ENCODE results near the gene CLCN5.

Gene CLCN5

DNA sequence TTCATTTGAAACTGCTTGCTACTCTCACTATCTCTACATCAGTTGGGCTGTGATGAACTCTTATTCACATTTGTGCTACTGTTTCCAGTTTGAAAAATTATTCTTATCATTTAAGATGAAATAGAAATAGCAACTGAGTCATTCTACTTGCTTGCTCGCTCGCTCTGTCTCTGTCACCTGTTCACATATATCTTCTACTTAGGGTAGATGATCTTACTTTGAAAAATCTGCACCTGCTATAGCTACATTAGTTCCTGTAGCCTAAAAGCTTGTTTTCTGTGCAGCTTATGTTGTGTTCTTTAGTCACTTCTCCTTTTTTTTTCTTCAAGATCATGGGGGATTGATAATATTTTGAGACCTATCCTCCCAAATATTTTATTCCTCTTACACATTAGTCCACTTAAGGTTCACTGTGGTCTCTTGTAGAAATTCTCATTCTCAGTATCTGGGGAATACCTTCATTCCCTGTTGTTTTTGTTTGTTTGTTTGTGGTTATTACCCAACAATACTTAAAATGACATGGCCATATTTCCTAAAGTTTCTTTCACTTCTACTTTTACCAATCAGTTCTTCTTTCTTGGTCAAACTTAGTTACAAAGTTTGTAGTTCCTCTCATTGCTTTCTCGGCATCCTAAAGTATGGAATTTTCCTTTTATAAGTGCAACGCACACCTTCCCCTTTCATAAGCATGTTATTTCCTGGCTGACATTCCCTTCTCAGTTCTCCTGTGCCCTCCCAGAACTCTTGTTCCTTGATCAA lies 36.5 kb downstream of the CLCN5 start:
- H3K4me3 ChIP-seq (ENCODE audit: low read length) = no peak overlapping the region
- TF ChIP-seq, protein P1, sequence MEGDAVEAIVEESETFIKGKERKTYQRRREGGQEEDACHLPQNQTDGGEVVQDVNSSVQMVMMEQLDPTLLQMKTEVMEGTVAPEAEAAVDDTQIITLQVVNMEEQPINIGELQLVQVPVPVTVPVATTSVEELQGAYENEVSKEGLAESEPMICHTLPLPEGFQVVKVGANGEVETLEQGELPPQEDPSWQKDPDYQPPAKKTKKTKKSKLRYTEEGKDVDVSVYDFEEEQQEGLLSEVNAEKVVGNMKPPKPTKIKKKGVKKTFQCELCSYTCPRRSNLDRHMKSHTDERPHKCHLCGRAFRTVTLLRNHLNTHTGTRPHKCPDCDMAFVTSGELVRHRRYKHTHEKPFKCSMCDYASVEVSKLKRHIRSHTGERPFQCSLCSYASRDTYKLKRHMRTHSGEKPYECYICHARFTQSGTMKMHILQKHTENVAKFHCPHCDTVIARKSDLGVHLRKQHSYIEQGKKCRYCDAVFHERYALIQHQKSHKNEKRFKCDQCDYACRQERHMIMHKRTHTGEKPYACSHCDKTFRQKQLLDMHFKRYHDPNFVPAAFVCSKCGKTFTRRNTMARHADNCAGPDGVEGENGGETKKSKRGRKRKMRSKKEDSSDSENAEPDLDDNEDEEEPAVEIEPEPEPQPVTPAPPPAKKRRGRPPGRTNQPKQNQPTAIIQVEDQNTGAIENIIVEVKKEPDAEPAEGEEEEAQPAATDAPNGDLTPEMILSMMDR (IDR thresholded peaks at IDR 0.05; ENCODE audit: insufficient read depth, low read depth, low read length, missing control alignments) = no peak
- DNase-seq (ENCODE audit: low read depth) = no peak

DNA sequence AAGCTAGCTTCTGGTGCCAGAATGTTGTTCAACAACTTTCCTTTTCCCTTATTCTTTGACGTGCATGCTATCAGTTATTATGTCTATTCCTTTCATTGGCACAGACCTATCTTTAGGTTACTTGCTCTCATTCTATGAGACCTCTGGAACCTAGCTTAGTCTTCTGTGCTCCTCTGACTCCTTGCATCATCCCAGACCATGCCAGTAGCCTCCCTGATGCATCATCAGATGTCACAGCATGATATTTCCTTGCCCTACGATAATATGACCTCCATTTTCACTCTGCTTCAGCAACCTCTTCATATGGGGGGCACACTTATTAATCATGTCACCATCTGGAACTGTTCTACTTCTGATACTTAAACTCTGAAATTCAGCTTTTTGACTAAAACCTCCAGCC lies 37.2 kb downstream of the CLCN5 start:
- no peak overlapping the region for H3K4me3 ChIP-seq (ENCODE audit: low read length)
- DNase-seq (ENCODE audit: low read depth) = no peak
- TF ChIP-seq, protein P1 (IDR thresholded peaks at IDR 0.05; ENCODE audit: insufficient read depth, low read depth, low read length, missing control alignments) = no peak

DNA sequence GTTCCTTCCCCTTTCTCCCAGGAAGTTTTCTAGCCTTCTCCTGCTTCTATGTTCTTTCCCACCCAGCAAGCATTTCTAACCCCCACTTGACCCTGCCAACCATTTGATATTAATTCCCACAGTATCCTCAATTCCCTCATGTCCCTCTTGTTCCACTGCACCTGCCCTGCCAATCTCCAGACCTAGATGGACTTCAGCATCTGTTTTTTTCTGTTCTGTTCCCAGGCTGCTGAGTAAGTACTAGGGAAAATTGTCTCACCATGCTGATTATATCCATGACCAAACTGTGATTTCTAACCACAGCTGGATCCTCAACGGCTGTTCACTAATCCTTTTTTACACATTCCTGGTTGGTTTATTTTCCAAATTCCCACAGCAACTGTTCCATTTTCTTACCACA lies 37.7 kb downstream of the CLCN5 start:
- TF ChIP-seq, protein P1 (IDR thresholded peaks at IDR 0.05; ENCODE audit: insufficient read depth, low read depth, low read length, missing control alignments) = no peak
- no peak for DNase-seq (ENCODE audit: low read depth)
- H3K4me3 ChIP-seq (ENCODE audit: low read length) = no peak overlapping the region

DNA sequence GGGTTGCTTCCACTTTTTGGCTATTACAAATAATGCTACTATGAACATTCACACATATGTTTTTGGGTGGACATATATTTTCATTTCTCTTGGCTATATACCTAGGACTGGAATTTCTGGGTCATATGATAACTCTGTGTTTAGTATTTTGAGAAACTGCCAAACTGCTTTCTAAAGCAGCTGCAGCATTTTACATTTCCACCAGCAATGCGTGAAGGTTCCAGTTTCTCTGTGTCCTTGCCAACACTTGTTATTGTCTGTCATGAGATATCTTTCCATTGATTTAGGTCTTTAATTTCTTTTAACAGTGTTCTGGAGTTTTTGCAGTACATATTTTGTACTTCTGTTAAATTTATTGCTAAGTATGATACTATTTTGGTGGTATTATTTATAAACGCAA lies 48.3 kb downstream of the CLCN5 start:
- DNase-seq (ENCODE audit: low read depth) = no peak
- H3K4me3 ChIP-seq (ENCODE audit: low read length) = no peak overlapping the region
- TF ChIP-seq, protein P1 (IDR thresholded peaks at IDR 0.05; ENCODE audit: insufficient read depth, low read depth, low read length, missing control alignments) = no peak

DNA sequence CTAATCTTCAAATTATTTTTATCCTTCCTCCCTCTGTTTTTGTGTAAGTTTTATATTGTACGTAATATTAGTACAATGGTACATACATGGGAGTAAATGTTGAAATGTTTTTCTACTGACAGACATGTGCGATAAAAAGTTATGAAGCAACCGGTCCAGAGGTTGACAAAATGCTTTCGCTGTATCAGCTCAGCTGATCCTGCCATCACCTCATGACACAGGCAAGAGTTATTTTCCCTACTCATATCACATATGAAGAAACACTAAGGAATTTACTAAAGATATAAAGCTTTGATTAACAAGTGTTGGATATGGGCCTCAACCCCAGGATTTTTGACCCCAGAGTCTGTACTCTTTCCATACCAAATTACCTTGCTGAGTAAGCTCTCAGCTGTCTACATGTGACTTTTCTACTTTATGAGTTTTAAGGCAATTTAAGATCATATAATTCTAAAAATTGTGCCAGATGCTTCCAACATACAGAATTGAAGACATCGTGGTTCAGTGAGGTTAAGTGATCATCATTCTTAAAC lies 50.0 kb downstream of the CLCN5 start:
- no peak overlapping the region for H3K4me3 ChIP-seq (ENCODE audit: low read length)
- TF ChIP-seq, protein P1 (IDR thresholded peaks at IDR 0.05; ENCODE audit: insufficient read depth, low read depth, low read length, missing control alignments) = no peak
- no peak for DNase-seq (ENCODE audit: low read depth)

DNA sequence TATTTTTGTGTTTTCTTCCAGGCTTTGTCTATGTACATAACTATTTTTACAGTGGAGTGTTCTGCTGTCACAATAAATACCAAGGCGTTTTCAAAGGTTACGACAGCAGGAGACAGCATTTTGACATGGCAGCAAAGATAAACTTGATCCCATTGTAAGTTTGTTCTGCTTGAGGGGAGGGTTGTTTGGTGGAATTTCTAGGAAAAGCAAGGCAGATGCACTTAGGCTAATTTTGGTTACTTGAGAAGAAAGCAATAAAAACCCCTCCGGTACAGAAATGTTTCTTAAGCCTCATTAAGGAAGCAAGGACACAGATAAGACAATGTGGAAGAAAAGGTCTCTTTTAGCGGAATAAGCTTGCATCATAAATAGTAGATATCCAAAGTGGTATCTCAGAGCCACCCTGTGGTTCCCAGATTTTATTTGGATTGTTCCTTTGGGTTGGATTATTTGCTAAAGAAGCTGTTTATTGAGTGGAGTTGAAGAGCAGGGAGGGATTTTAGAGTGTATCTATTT lies 54.3 kb downstream of the CLCN5 start:
- no peak for DNase-seq (ENCODE audit: low read depth)
- TF ChIP-seq, protein P1 (IDR thresholded peaks at IDR 0.05; ENCODE audit: insufficient read depth, low read depth, low read length, missing control alignments) = no peak
- H3K4me3 ChIP-seq (ENCODE audit: low read length) = no peak overlapping the region

Measured in epithelial cell of esophagus (primary cell).